Measurements from ENCODE around the gene CLDN19. TPM values are rescaled to one million over a fixed set of nuclear protein-coding genes. Genes with fewer than 3 reads are reported as not detected.

Gene CLDN19
- total and polyA plus RNA-seq, 4 donors, result 0.14 to 5.1 TPM; not detected in 2

GRCh38 chr1:42758641-42759040, 18.6 kb upstream of the CLDN19 start:
- Histone ChIP-seq H3K4me1 (ENCODE audit: control insufficient read depth in 4 of 4, insufficient read depth in 4 of 4, low read length in 3 of 4) (no peaks in the 10 kb centered on the region), H3K9ac (ENCODE audit: low read depth in 1 of 2, low read length in 2 of 2) (no peak overlapping the region), H3K9me3 (ENCODE audit: control insufficient read depth in 4 of 4, low read length in 3 of 4) (no peaks in the 10 kb centered on the region), H3K36me3 (ENCODE audit: control insufficient read depth in 4 of 4, insufficient read depth in 3 of 4, low read depth in 1 of 4, low read length in 3 of 4) (peaks cover 13 to 53% (median 31%) of the 10 kb centered on the region in 4 donors), H3K4me3 (ENCODE audit: low read depth in 1 of 3, low read length in 3 of 3) (no peak overlapping the region), H3K27me3 (ENCODE audit: control insufficient read depth in 4 of 4, insufficient read depth in 4 of 4, low read length in 3 of 4) (no peaks in the 10 kb centered on the region), H3K27ac (ENCODE audit: low read depth in 1 of 2, low read length in 2 of 2) (no peak overlapping the region)
- DNase-seq (ENCODE audit: low spot score), result no peak
- TF ChIP-seq HNF4G (IDR thresholded peaks at IDR 0.05), result no peak
- TF ChIP-seq FOXA2 (IDR thresholded peaks at IDR 0.05), result no peak
- TF ChIP-seq HNF4A (conservative IDR thresholded peaks at IDR 0.05), result no peak
- TF ChIP-seq RXRA (IDR thresholded peaks at IDR 0.05), result no peak
- no peak for TF ChIP-seq SP1 (IDR thresholded peaks at IDR 0.05)
- no peak for TF ChIP-seq GABPA (IDR thresholded peaks at IDR 0.05 in 1 of 2, conservative IDR thresholded peaks at IDR 0.05 in 1 of 2)
- TF ChIP-seq FOXA1 (IDR thresholded peaks at IDR 0.05), result no peak
- no peak for TF ChIP-seq TAF1 (conservative IDR thresholded peaks at IDR 0.05)
- TF ChIP-seq MAX (IDR thresholded peaks at IDR 0.05), result no peak
- TF ChIP-seq REST (IDR thresholded peaks at IDR 0.05), result no peak
- TF ChIP-seq EGR1 (IDR thresholded peaks at IDR 0.05; ENCODE audit: low read depth in 2 of 2), result no peak
- no peak for TF ChIP-seq ATF3 (IDR thresholded peaks at IDR 0.05)
- 74% methylated on average over 3 of the region's 3 CpGs for WGBS

- H3K9me3 ChIP-seq (ENCODE audit: control insufficient read depth in 4 of 4, low read length in 3 of 4), result no peaks in the 10 kb centered on the region
- H3K4me1 ChIP-seq (ENCODE audit: control insufficient read depth in 4 of 4, insufficient read depth in 4 of 4, low read length in 3 of 4), result no peaks in the 10 kb centered on the region
- H3K4me3 ChIP-seq (ENCODE audit: low read depth in 1 of 3, low read length in 3 of 3), result no peak overlapping the region
- H3K9ac ChIP-seq (ENCODE audit: low read depth in 1 of 2, low read length in 2 of 2), result no peak overlapping the region
- no peak overlapping the region for H3K27ac ChIP-seq (ENCODE audit: low read depth in 1 of 2, low read length in 2 of 2)
- no peaks in the 10 kb centered on the region for H3K27me3 ChIP-seq (ENCODE audit: control insufficient read depth in 4 of 4, insufficient read depth in 4 of 4, low read length in 3 of 4)
- TF ChIP-seq SP1 (IDR thresholded peaks at IDR 0.05) (no peak), REST (IDR thresholded peaks at IDR 0.05) (no peak), HNF4A (conservative IDR thresholded peaks at IDR 0.05) (no peak), ZBTB33 (IDR thresholded peaks at IDR 0.05) (no peak), RAD21 (IDR thresholded peaks at IDR 0.05) (no peak), HNF4G (IDR thresholded peaks at IDR 0.05) (no peak), JUND (IDR thresholded peaks at IDR 0.05) (no peak), TAF1 (conservative IDR thresholded peaks at IDR 0.05) (no peak), EGR1 (IDR thresholded peaks at IDR 0.05; ENCODE audit: low read depth in 2 of 2) (no peak), RXRA (IDR thresholded peaks at IDR 0.05) (no peak)
- peaks cover 13 to 59% (median 37%) of the 10 kb centered on the region in 4 donors for H3K36me3 ChIP-seq (ENCODE audit: control insufficient read depth in 4 of 4, insufficient read depth in 3 of 4, low read depth in 1 of 4, low read length in 3 of 4)
- no peak for DNase-seq (ENCODE audit: low spot score)
Observed at GRCh38 chr1:42757892-42758275, 17.8 kb upstream of the CLDN19 start.

Measured in liver (tissue), 9 donors.